ENCODE results near the gene TBXAS1. TPM values are rescaled to one million over a fixed set of nuclear protein-coding genes. Genes with fewer than 3 reads are reported as not detected.

TBXAS1 gene
- total RNA-seq, 2 donors from 2014 or later = 19.3 to 44.1 TPM

GRCh38 chr7:139932531-139932930, 103.5 kb downstream of the TBXAS1 start:
- intact Hi-C loops (cut with DNase I) = no loop called here
- no peak overlapping the region for H3K27ac ChIP-seq
- no peaks in the 10 kb centered on the region for H3K9me3 ChIP-seq
- H3K27me3 ChIP-seq (replicated peaks; ENCODE audit: insufficient read depth) = no peaks in the 10 kb centered on the region
- H3K36me3 ChIP-seq = no peaks in the 10 kb centered on the region
- no peak for DNase-seq (ENCODE audit: low spot score)
- no peak for TF ChIP-seq POLR2A (IDR thresholded peaks at IDR 0.05)
- no peak for TF ChIP-seq POLR2AphosphoS5 (IDR thresholded peaks at IDR 0.05)
- TF ChIP-seq CTCF (IDR thresholded peaks at IDR 0.05) = no peak
- no peak overlapping the region for H3K4me3 ChIP-seq
- no peaks in the 10 kb centered on the region for H3K4me1 ChIP-seq (replicated peaks)

DNA sequence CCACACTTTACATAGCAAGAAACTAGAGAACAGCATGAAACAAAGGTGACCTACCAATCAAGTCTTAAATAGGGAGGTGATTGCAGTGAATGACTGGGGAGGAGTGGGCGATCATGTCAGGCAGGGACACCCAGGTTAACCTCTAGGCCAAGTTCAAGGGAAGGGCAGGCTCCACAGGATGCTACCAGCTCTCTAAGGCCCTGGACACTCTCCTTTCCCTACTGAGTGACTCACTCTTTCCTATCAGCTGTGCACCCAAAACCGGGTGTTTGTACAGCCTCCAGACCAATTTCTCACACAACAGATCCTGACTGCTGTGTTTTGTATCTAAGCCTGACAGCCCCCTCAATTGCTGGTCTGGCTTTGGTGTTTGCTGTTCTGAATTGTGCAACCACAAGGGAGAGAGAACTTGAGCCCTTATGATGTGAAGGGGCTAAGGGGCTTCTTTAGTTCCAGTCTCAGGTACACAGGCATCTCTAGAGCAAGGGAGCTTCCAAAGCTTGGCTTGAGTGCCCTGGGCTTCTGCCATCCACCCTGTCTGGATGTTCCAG, 107.8 kb downstream of the TBXAS1 start:
- Histone ChIP-seq H3K27me3 (replicated peaks; ENCODE audit: insufficient read depth) (no peaks in the 10 kb centered on the region), H3K4me3 (no peak overlapping the region), H3K27ac (no peak overlapping the region), H3K4me1 (replicated peaks) (no peaks in the 10 kb centered on the region), H3K9me3 (no peaks in the 10 kb centered on the region), H3K36me3 (no peaks in the 10 kb centered on the region)
- WGBS = 71% methylated on average over 2 of the region's 2 CpGs
- DNase-seq (ENCODE audit: low spot score) = no peak
- no peak for TF ChIP-seq POLR2AphosphoS5 (IDR thresholded peaks at IDR 0.05)
- no peak for TF ChIP-seq POLR2A (IDR thresholded peaks at IDR 0.05)
- no peak for TF ChIP-seq CTCF (IDR thresholded peaks at IDR 0.05)
- intact Hi-C loops (cut with DNase I) = no loop called here

DNA sequence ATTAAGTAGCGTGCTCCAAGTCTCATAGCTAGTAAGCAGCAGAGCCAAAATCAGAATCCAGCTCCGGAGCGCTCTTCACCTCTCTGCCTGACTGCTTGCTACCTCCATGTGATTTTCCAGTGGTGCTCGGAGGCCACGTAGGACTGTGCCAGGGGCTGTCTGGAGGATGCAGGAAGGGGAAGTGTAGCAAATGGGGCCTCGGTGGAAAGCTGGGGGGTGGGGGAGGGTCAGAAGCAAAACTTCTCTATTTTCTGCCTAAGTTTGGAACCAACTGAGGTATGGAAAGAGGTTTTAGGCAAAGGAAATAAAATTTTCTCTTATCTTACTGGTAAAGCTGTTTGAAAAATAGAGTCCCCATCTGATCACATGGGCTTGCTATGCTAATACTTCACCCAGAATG, 108.7 kb downstream of the TBXAS1 start:
- WGBS = 74% methylated on average over 6 of the region's 6 CpGs
- Histone ChIP-seq H3K4me3 (no peak overlapping the region), H3K9me3 (no peaks in the 10 kb centered on the region), H3K4me1 (replicated peaks) (no peaks in the 10 kb centered on the region), H3K36me3 (no peaks in the 10 kb centered on the region), H3K27ac (no peak overlapping the region), H3K27me3 (replicated peaks; ENCODE audit: insufficient read depth) (no peaks in the 10 kb centered on the region)
- no peak for DNase-seq (ENCODE audit: low spot score)
- intact Hi-C loops (cut with DNase I) = no loop called here
- TF ChIP-seq POLR2AphosphoS5 (IDR thresholded peaks at IDR 0.05) (no peak), POLR2A (IDR thresholded peaks at IDR 0.05) (no peak), CTCF (IDR thresholded peaks at IDR 0.05) (no peak)

DNA sequence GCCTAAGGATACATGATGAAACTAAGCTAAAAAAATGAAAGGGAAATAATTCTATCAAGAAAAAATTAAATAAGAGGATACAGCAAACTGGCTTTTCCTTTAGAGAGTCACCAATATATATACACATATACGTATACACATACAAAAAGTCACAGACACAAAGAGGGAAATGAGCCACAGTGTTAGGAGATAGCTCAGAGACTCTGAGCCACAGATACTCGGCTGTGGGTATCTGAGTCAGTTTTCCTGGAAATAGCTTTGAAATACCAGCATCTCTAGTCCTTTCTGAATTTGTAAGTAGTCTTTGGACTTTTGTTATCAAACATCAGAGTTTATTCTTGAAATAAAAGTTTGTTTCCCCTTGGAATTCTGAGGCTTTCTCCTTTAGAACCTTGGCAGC, 111.8 kb downstream of the TBXAS1 start:
- WGBS = 92% methylated on average over 2 of the region's 2 CpGs
- no peaks in the 10 kb centered on the region for H3K27me3 ChIP-seq (replicated peaks; ENCODE audit: insufficient read depth)
- TF ChIP-seq CTCF (IDR thresholded peaks at IDR 0.05) (no peak), POLR2A (IDR thresholded peaks at IDR 0.05) (no peak), POLR2AphosphoS5 (IDR thresholded peaks at IDR 0.05) (no peak)
- no peak overlapping the region for H3K27ac ChIP-seq
- H3K4me3 ChIP-seq = no peak overlapping the region
- DNase-seq (ENCODE audit: low spot score) = no peak
- no peaks in the 10 kb centered on the region for H3K4me1 ChIP-seq (replicated peaks)
- intact Hi-C loops (cut with DNase I) = no loop called here
- no peaks in the 10 kb centered on the region for H3K9me3 ChIP-seq
- no peaks in the 10 kb centered on the region for H3K36me3 ChIP-seq

GRCh38 chr7:139941421-139941820, 112.4 kb downstream of the TBXAS1 start:
- Histone ChIP-seq H3K4me3 (no peak overlapping the region), H3K9me3 (no peaks in the 10 kb centered on the region), H3K27ac (no peak overlapping the region), H3K4me1 (replicated peaks) (no peaks in the 10 kb centered on the region), H3K27me3 (replicated peaks; ENCODE audit: insufficient read depth) (no peaks in the 10 kb centered on the region), H3K36me3 (no peaks in the 10 kb centered on the region)
- intact Hi-C loops (cut with DNase I) = no loop called here
- DNase-seq (ENCODE audit: low spot score) = no peak
- TF ChIP-seq POLR2AphosphoS5 (IDR thresholded peaks at IDR 0.05) (no peak), CTCF (IDR thresholded peaks at IDR 0.05) (no peak), POLR2A (IDR thresholded peaks at IDR 0.05) (no peak)
- 85% methylated on average over 3 of the region's 3 CpGs for WGBS
